ENCODE results near the gene ADISSP. TPM values are rescaled to one million over a fixed set of nuclear protein-coding genes. Genes with fewer than 3 reads are reported as not detected.
A peak's percentile ranks its signal among the peaks of the same experiment; 100 is the strongest.

ADISSP gene
- total RNA-seq, 4 donors from 2014 or later = 14.4 to 32.4 (median 22.2) TPM

DNA sequence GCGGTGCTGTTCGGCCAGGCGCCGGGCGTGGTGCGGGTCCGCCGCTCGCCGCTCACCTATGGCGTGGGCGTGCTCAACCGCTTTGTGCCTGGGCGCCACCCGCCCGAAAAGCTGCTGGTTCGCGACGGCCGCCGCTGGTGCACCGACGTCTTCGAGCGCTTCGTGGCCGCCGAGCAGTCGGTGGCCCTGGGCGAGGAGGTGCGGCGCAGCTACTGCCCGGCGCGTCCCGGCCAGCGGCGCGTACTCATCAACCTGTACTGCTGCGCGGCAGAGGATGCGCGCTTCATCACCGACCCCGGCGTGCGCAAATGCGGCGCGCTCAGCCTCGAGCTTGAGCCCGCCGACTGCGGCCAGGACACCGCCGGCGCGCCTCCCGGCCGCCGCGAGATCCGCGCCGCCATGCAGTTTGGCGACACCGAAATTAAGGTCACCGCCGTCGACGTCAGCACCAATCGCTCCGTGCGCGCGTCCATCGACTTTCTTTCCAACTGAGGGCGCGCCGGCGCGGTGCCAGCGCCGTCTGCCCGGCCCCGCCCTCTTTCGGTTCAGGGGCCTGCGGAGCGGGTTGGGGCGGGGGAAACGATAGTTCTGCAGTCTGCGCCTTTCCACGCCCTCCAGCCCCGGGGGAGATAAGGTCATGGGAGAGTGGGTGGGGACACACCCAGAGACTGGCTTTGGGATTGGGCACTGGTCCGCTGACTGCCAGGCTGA is 15.7 kb downstream of the ADISSP start:
- Histone ChIP-seq H3K27me3 (peaks cover 0 to 8% of the 10 kb centered on the region in 2 donors), H3K27ac (peak overlapping the region in 1 of 4 donors; percentile 15), H3K36me3 (peaks cover 0 to 56% (median 0%) of the 10 kb centered on the region in 3 donors), H3K9me3 (no peaks in the 10 kb centered on the region), H3K4me3 (peak overlapping the region; percentile 8 to 50 (median 36)), H3K4me1 (peaks cover 0 to 65% (median 14%) of the 10 kb centered on the region in 4 donors)
- no peak for TF ChIP-seq EP300 (IDR thresholded peaks at IDR 0.05)
- TF ChIP-seq POLR2A (IDR thresholded peaks at IDR 0.05) = no peak
- TF ChIP-seq, protein P1, sequence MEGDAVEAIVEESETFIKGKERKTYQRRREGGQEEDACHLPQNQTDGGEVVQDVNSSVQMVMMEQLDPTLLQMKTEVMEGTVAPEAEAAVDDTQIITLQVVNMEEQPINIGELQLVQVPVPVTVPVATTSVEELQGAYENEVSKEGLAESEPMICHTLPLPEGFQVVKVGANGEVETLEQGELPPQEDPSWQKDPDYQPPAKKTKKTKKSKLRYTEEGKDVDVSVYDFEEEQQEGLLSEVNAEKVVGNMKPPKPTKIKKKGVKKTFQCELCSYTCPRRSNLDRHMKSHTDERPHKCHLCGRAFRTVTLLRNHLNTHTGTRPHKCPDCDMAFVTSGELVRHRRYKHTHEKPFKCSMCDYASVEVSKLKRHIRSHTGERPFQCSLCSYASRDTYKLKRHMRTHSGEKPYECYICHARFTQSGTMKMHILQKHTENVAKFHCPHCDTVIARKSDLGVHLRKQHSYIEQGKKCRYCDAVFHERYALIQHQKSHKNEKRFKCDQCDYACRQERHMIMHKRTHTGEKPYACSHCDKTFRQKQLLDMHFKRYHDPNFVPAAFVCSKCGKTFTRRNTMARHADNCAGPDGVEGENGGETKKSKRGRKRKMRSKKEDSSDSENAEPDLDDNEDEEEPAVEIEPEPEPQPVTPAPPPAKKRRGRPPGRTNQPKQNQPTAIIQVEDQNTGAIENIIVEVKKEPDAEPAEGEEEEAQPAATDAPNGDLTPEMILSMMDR (IDR thresholded peaks at IDR 0.05) = no peak
- WGBS, 2 donors = 52 to 62% methylated on average over 53 to 85 of the region's 95 CpGs
- DNase-seq (ENCODE audit: low spot score in 2 of 2) = no peak

DNA sequence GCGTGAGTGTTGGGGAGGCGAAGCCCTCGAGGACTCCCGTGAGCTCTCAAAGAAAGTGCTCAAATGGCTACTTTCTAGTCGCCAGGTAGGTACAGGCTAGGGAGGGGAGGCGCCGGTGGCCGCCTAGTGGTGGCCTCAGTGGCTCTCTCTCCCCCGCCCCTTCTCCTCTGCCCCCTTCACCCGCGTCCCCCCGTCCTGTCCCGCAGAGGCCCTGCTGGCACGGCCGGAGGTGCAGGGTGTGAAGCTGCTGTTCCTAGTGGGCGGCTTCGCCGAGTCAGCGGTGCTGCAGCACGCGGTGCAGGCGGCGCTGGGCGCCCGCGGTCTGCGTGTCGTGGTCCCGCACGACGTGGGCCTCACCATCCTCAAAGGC is 16.3 kb downstream of the ADISSP start:
- no peak for DNase-seq (ENCODE audit: low spot score in 2 of 2)
- Histone ChIP-seq H3K36me3 (peaks cover 0 to 59% (median 0%) of the 10 kb centered on the region in 3 donors), H3K9me3 (no peaks in the 10 kb centered on the region), H3K4me1 (peaks cover 0 to 60% (median 11%) of the 10 kb centered on the region in 4 donors), H3K27ac (no peak overlapping the region), H3K27me3 (peaks cover 0 to 8% of the 10 kb centered on the region in 2 donors), H3K4me3 (peak overlapping the region in 1 of 4 donors; percentile 50)
- TF ChIP-seq EP300 (IDR thresholded peaks at IDR 0.05) (no peak), POLR2A (IDR thresholded peaks at IDR 0.05) (no peak)
- TF ChIP-seq, protein P1 (IDR thresholded peaks at IDR 0.05) = no peak
- 64 to 75% methylated on average over 30 of the region's 31 CpGs for WGBS, 2 donors

DNA sequence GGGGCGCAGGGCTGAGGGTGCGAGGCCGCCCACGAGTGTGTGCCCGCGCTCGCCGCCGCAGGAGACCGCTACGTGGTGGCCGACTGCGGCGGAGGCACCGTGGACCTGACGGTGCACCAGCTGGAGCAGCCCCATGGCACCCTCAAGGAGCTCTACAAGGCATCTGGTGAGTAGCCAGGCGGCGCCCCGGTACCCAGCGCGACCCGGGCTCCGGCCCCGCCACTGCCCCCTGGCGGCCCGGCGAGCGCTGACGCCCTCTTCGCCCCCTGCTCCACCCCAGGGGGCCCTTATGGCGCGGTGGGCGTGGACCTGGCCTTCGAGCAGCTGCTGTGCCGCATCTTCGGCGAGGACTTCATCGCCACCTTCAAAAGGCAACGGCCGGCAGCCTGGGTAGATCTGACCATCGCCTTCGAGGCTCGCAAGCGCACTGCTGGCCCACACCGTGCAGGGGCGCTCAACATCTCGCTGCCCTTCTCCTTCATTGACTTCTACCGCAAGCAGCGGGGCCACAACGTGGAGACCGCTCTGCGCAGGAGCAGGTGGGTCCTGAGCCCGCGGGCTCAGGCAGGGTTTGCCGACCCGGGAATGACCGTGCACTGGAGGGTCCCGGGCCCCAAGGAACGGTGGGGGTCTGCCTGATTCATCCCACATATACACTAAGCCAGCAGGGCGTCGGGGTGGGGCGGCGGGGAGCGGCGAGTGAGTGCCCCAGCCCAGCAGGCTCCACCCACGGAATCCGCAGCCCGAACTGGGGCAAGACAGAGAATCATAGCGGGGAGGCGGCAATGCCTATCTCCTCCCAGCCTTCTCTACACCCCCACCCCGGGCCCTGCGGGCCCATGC is 17.6 kb downstream of the ADISSP start:
- Histone ChIP-seq H3K36me3 (peaks cover 0 to 65% (median 0%) of the 10 kb centered on the region in 3 donors), H3K27ac (no peak overlapping the region), H3K4me1 (peaks cover 0 to 54% (median 5%) of the 10 kb centered on the region in 4 donors), H3K27me3 (peaks cover 0 to 15% of the 10 kb centered on the region in 2 donors), H3K9me3 (no peaks in the 10 kb centered on the region), H3K4me3 (peak overlapping the region in 1 of 4 donors; percentile 27)
- DNase-seq (ENCODE audit: low spot score in 2 of 2) = no peak
- 56 to 69% methylated on average over 27 to 53 of the region's 72 CpGs for WGBS, 2 donors
- no peak for TF ChIP-seq EP300 (IDR thresholded peaks at IDR 0.05)
- no peak for TF ChIP-seq POLR2A (IDR thresholded peaks at IDR 0.05)
- TF ChIP-seq, protein P1 (IDR thresholded peaks at IDR 0.05) = peak; percentile 44 to 76 (median 73)

DNA sequence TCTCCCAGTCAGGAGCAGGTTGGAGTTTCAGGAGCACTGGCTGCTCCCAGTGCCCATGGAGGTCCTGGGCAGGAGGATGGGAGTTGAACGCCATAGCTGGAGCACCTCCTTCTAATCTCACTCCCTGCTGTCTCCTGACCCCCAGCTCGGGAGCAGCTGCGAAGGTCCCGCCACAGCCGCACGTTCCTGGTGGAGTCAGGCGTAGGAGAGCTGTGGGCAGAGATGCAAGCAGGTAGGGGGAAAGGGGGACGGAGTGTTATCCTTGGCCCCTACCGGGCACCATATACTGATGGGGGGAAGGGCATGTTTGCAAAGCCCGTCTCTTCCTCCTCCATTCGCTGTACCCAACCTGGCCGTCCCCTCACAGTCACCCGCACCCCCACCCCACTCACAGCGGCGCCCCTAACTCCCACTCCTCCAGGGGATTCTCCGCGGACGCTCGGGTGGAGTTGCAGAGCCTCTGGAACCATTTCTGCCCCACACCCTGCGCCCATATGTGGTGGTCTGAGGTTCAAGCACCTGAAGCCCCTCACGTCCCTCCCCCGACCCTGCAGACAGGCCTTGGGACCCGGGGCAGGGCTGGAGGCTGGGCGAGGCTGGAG is 18.4 kb downstream of the ADISSP start:
- no peak for DNase-seq (ENCODE audit: low spot score in 2 of 2)
- peaks cover 0 to 51% (median 5%) of the 10 kb centered on the region in 4 donors for H3K4me1 ChIP-seq
- peak overlapping the region in 1 of 4 donors; percentile 27 for H3K4me3 ChIP-seq
- peaks cover 0 to 19% of the 10 kb centered on the region in 2 donors for H3K27me3 ChIP-seq
- TF ChIP-seq POLR2A (IDR thresholded peaks at IDR 0.05) (no peak), EP300 (IDR thresholded peaks at IDR 0.05) (no peak)
- TF ChIP-seq, protein P1 (IDR thresholded peaks at IDR 0.05) = no peak
- H3K36me3 ChIP-seq = peaks cover 0 to 58% (median 0%) of the 10 kb centered on the region in 3 donors
- no peak overlapping the region for H3K27ac ChIP-seq
- WGBS, 2 donors = 66 to 81% methylated on average over 21 to 23 of the region's 24 CpGs
- H3K9me3 ChIP-seq = no peaks in the 10 kb centered on the region

Data from tibial nerve (tissue), 4 donors.